ENCODE results near the gene OST4. TPM values are rescaled to one million over a fixed set of nuclear protein-coding genes. Genes with fewer than 3 reads are reported as not detected.

Gene OST4
- total RNA-seq, 4 donors from 2014 or later: 111 to 217 (median 166) TPM

- whole genome bisulfite sequencing, 2 donors: 1% methylated on average over 33 to 45 of the region's 76 CpGs
- H3K27ac ChIP-seq: peak within 1 kb of the TSS; percentile 74 to 92 (median 88)
Observed at GRCh38 chr2:27032495-27033252, 38.8 kb downstream of the OST4 start, which contains the start of gene TMEM214. TSS of gene TMEM214 (plus strand) at chr2:27032965. CDS start at chr2:27033016, 51 bp downstream.

DNA sequence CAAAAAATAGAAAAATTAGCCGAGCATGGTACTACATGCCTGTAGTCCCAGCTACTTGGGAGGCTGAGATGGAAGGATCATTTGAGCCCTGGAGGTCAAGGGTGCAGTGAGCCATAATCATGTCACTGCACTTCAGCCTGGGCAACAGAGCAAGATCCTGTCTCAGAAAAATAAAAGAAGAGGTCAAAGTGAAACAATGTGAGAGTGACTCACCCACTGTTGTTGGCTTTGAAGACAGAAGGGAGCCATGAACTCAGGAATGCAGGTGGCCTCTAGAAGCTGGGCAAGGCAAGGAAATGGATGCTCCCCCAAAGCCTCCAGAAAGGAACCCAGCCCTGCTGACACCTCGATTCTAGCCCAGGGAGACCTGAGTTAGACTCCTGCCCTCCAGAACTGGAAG lies 42.4 kb downstream of the OST4 start:
- 76 to 89% methylated on average over 2 of the region's 2 CpGs for WGBS, 2 donors
- peaks cover 0 to 55% (median 0%) of the 10 kb centered on the region in 3 donors for H3K36me3 ChIP-seq
- TF ChIP-seq, protein P1, sequence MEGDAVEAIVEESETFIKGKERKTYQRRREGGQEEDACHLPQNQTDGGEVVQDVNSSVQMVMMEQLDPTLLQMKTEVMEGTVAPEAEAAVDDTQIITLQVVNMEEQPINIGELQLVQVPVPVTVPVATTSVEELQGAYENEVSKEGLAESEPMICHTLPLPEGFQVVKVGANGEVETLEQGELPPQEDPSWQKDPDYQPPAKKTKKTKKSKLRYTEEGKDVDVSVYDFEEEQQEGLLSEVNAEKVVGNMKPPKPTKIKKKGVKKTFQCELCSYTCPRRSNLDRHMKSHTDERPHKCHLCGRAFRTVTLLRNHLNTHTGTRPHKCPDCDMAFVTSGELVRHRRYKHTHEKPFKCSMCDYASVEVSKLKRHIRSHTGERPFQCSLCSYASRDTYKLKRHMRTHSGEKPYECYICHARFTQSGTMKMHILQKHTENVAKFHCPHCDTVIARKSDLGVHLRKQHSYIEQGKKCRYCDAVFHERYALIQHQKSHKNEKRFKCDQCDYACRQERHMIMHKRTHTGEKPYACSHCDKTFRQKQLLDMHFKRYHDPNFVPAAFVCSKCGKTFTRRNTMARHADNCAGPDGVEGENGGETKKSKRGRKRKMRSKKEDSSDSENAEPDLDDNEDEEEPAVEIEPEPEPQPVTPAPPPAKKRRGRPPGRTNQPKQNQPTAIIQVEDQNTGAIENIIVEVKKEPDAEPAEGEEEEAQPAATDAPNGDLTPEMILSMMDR (IDR thresholded peaks at IDR 0.05): no peak
- no peaks in the 10 kb centered on the region for H3K27me3 ChIP-seq
- peaks cover 0 to 27% (median 6%) of the 10 kb centered on the region in 4 donors for H3K4me1 ChIP-seq
- H3K4me3 ChIP-seq: no peak overlapping the region
- H3K9me3 ChIP-seq: no peaks in the 10 kb centered on the region
- no peak overlapping the region for H3K27ac ChIP-seq
- DNase-seq (ENCODE audit: low spot score in 2 of 2): no peak

More at GRCh38 chr2:27032495-27033252, 38.8 kb downstream of the OST4 start, which contains the start of gene TMEM214:
- peaks cover 0 to 44% (median 11%) of the 10 kb centered on the region in 4 donors for H3K4me1 ChIP-seq
- peak within 1 kb of the TSS; percentile 87 to 95 (median 92) for H3K4me3 ChIP-seq
- DNase-seq (ENCODE audit: low spot score in 2 of 2): peak; percentile 76 to 78
- H3K9me3 ChIP-seq: no peaks in the 10 kb centered on the region
- H3K36me3 ChIP-seq: peaks cover 0 to 50% (median 28%) of the 10 kb centered on the region in 3 donors
- TF ChIP-seq, protein P1 (IDR thresholded peaks at IDR 0.05): peak in 1 of 5 experiments; percentile 29
- TF ChIP-seq POLR2A (IDR thresholded peaks at IDR 0.05) (peak; percentile 30 to 61), EP300 (IDR thresholded peaks at IDR 0.05) (peak; percentile 26 to 69)
- H3K27me3 ChIP-seq: no peaks in the 10 kb centered on the region

DNA sequence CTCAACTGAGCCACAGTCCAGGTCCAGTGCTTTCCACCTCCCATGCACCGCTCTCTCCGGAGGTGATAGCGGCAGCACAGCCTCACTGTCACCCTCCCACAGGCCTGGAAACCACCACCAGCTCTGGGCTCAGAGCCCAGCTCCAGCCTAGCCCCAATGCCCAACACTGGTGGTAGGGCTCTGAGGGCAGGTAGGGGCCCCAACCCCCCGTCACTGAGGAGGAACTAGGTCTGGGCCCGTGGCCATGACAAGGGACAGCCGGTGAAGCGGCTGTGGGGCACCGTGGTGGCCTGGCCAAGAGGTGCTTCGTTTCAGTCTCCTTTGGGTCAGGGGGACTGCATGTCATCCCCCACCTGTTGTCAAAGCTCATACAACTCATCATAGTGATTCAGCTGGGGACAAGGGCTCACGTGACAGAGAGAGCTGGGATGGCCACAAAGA lies 44.2 kb downstream of the OST4 start:
- no peaks in the 10 kb centered on the region for H3K27me3 ChIP-seq
- DNase-seq (ENCODE audit: low spot score in 2 of 2): no peak
- H3K27ac ChIP-seq: no peak overlapping the region
- TF ChIP-seq, protein P1 (IDR thresholded peaks at IDR 0.05): no peak
- TF ChIP-seq EP300 (IDR thresholded peaks at IDR 0.05) (no peak), POLR2A (IDR thresholded peaks at IDR 0.05) (no peak)
- 88 to 89% methylated on average over 10 of the region's 10 CpGs for WGBS, 2 donors
- H3K4me3 ChIP-seq: no peak overlapping the region
- H3K9me3 ChIP-seq: no peaks in the 10 kb centered on the region
- H3K36me3 ChIP-seq: peaks cover 0 to 72% (median 0%) of the 10 kb centered on the region in 3 donors
- H3K4me1 ChIP-seq: peaks cover 0 to 18% (median 1%) of the 10 kb centered on the region in 4 donors

DNA sequence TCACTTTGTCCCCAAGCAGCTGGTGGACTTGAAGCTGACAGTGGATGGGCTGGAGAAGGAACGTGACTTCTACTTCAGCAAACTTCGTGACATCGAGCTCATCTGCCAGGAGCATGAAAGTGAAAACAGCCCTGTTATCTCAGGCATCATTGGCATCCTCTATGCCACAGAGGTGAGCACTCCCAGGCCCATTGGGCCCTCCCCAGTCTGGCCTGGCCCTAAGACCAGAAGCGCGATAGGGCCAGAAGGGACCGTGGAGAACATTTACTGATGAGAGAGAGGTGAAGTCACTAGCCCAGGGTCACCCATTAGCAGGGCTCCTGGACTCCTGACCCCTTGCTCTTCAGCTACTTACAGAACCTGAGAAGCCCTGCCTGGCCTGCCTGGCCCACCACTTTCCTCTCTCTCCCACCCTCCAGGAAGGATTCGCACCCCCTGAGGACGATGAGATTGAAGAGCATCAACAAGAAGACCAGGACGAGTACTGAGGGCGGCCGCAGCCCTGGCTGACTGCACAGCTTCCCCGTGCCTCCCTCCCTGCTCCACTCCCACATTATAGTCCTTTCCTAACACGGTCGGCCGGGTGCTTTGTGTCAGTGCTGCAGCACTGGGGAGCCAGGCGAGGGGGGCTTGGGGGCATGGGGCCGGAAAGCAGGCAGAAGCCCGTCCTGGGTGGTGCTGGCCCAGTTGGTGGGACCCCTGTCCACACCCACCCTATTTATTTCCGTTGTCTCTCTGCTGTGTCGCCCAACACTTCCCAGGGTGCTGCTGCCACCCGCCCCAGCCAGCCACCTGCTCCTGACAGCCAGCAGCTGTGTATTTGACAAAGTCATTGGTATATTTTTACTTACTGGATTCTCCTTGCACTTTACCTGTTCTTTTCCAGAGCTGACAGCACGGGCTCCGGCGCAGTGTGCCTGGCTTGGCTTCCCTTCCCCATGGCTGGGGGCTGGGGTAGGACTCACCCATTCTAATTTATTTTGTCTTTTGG lies 45.3 kb downstream of the OST4 start:
- 89 to 91% methylated on average over 24 of the region's 24 CpGs for WGBS, 2 donors
- Histone ChIP-seq H3K4me3 (no peak overlapping the region), H3K9me3 (no peaks in the 10 kb centered on the region), H3K4me1 (peaks cover 0 to 19% (median 7%) of the 10 kb centered on the region in 4 donors), H3K27me3 (no peaks in the 10 kb centered on the region), H3K27ac (no peak overlapping the region), H3K36me3 (peaks cover 0 to 74% (median 0%) of the 10 kb centered on the region in 3 donors)
- TF ChIP-seq, protein P1 (IDR thresholded peaks at IDR 0.05): no peak
- no peak for TF ChIP-seq POLR2A (IDR thresholded peaks at IDR 0.05)
- no peak for TF ChIP-seq EP300 (IDR thresholded peaks at IDR 0.05)
- DNase-seq (ENCODE audit: low spot score in 2 of 2): no peak

Measured in tibial nerve (tissue), 4 donors.